Measurements from ENCODE around the gene LYAR.

- TF ChIP-seq SUPT20H (IDR thresholded peaks at IDR 0.05; ENCODE audit: borderline replicate concordance, control insufficient read depth, low read depth, low read length) (no peak), SIN3A (IDR thresholded peaks at IDR 0.05; ENCODE audit: low read depth, low read length) (no peak), ZNF274 (IDR thresholded peaks at IDR 0.05; ENCODE audit: insufficient read depth, insufficient read length) (no peak), TCF7 (IDR thresholded peaks at IDR 0.05; ENCODE audit: borderline replicate concordance) (no peak), ZBTB33 (IDR thresholded peaks at IDR 0.05) (no peak), POLR2A (IDR thresholded peaks at IDR 0.05; ENCODE audit: low read depth, low read length) (no peak), USF2 (IDR thresholded peaks at IDR 0.05; ENCODE audit: borderline replicate concordance, low read depth, low read length) (no peak), ASH2L (IDR thresholded peaks at IDR 0.05; ENCODE audit: borderline replicate concordance, low read depth) (no peak), ESRRA (IDR thresholded peaks at IDR 0.05; ENCODE audit: low read length) (no peak), CTCF (IDR thresholded peaks at IDR 0.05 in 2 of 3, conservative IDR thresholded peaks at IDR 0.05 in 1 of 3; ENCODE audit: control insufficient read depth in 2 of 3, extremely low read depth in 1 of 3, insufficient read depth in 1 of 3, low read depth in 3 of 3, low read length in 3 of 3) (peak; percentile 79 to 90 (median 88))
Observed at GRCh38 chr4:4334798-4335520, 45.0 kb upstream of the LYAR start.
